GM03348 (cell line): ENCODE measurements around the gene FAH.
A peak's percentile ranks its signal among the peaks of the same experiment; 100 is the strongest.
"Not testable (repeated sequence)": the region's sequence is repeated elsewhere in the genome, so short reads cannot be mapped to it uniquely, and the experiment has no call there.

ENCODE experiments used
- DNase-seq: peaks from one replicate; pipeline ENCODE4 v3.0.0; 2012; ENCODE audit warnings: low spot score

FAH gene

DNA sequence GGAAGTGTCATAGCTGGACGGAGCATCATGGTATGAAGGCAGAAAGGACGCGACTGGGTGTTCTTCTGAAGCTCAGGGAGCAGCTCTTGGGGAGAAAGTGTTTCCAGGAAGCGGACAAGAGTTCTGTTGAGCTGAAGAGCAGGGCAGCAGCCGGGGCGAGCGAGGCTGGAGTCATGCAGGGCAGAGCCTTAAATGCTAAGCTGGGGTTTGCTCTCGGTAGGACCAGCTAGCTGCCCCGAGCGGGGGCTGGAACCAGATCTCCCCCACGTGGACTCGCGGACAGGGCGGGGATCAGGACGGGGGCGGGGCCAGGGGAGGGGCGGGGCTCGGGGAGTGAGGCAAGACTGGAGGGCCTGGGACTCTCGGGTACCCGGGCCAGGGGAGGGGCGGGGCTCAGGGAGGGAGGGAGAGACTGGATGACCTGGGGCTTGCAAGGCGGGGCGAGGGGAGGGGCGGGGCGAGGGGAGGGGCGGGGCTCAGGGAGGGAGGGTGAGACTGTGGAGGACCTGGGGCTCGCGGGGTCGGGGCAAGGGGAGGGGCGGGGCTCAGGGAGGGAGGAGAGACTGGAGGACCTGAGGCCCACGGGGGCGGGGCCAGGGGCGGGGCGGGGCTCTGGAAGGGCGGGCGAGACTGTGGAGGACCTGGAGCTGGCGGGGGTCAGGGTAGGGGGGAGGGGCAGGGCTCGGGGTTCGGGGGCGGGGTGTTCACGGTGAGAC lies 461 bp upstream of the FAH start:
- DNase-seq = peak; percentile 99

DNA sequence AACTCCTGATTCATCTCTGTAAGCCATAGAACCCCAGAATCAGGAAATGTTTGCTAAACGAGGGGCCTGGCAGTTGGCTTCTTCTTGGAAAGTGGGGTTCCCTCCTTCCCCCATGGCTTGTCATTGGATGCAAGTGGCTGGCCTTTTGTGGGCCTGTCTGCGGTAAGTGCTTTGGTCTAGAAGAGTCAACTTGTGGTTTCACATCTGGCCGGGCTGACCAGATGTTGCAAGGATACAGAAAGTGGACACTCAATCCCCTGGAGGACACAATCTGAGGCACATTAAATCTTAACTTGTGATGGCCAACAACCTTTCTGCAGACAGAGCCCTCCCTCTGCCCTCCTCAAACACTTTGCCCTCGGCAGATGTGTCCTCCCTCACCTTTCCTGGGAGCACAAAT lies 1.1 kb downstream of the FAH start:
- DNase-seq = no peak

DNA sequence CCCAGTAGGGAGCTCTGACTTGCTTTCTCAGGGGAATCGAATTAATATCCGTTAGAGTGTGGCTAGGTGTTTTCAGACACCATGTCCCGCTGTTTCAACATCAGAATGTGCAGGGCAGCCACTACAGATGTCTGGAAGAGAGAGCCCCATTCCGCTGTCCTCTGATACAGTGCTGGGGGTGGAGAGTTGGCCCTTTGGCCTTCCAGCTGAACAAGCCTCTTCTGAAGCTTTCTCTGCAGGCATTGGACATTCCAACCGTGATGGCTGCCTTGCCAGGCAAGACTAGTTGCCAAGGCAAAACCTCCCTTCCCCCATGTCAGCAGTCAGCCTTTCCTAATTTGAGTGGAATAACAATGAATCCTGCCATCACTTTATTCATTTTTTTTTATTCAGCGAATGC lies 1.5 kb downstream of the FAH start:
- DNase-seq = no peak

DNA sequence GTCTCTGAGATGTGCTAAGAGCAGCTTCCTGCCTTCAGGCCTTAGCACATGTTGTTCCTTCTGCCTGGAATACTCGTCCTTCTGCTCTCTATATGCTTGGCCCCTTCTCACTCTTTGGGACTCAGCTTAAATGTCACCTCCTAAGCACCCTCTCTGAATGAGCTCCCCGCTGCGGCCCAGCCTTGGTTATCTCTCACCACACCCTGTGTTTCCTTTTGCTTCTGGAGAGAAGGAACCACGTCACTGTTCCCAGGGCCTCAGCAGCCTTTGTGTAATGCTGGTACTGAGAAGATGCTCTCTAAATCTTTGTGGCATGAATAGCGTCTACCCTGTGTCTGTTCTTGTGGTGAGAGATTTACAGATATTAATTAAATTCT lies 2.2 kb downstream of the FAH start:
- DNase-seq = no peak

DNA sequence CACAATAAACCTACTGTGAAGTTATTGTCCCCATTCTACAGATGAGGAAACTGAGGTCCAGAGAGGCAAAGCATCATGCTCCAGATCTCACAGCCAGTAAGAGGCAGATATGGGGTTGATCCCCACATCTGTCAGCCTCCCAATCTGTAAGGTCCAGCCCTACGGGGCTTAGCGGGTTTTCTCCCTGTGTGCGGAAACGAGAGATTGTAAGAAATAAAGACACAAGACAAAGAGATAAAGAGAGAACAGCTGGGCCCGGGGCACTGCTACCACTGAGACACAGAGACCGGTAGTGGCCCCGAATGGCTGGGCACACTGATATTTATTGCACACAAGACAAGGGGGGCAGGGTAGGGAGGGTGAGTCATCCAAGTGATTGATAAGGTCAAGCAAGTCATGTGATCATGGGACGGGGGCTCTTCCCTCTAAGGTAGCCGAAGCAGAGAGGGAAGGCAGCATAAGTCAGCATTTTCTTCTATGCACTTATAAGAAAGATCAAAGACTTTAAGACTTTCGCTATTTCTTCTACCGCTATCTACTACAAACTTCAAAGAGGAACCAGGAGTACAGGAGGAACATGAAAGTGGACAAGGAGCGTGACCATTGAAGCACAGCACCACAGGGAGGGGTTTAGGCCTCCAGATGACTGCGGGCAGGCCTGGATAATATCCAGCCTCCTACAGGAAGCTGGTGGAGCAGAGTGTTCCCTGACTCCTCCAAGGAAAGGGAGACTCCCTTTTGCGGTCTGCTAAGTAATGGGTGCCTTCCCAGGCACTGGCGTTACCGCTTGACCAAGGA lies 2.8 kb downstream of the FAH start:
- DNase-seq = not testable (repeated sequence)

DNA sequence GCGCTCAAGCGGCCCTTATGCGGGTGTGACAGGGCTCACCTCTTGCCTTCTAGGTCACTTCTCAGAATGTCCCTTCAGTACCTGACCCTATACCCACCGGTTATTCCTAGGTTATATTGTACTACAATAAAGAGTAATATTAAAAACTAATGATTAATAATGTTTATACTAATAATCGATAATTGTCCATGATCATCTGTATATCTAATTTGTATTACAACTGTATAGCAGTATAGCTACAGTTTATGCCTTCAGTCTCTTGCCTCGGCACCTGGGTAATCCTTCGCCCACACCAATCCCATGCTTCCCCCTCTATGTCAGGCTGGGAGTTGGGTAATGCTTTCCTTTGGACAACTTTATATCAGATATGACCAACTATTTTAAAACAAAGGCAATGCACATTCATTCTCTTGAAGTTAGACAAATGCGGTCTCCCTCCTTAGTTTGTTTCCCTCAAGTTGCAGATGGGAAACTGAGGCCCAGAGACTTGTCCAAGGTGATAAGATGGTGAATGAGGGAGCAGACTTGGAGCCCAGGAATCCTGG lies 3.4 kb downstream of the FAH start:
- DNase-seq = no peak

DNA sequence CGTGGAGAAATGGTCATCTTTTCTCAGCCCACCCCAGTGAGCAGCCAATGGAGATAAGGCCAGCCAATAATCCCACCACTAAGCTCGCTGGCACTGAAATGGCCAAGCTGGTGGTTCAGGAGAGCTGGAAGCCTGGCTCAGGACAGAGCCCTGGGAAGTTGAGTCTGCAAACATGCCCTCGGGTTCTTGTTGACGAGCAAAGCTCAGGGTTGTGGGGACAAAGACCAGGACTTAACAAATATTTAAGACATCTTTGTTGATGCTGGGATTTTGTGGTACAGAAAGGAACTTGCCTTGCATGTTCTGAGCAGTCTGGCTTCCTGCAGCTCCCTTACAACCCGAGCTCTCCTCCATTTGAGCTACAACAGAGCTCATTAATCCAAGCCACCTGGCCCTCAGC lies 4.4 kb downstream of the FAH start:
- DNase-seq = no peak

DNA sequence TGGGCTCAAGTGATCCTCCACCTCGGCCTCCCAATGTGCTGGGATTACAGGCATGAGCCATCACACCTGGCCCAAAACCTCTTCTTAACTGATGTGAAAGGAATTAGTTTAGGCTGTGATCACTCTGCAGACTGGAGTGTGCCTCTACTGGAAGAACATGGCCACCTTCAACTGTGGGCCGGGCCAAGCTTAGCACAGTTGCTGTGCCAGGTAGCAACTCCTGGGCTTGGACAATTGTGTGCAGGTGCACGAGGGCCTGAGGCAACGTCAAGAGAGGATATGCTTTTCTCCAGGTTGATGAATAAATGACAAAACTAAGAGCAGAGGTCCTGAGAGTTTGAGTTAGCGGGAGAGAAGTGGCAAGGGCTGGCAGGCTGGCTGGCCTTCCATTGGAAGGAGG lies 6.5 kb downstream of the FAH start:
- no peak for DNase-seq

DNA sequence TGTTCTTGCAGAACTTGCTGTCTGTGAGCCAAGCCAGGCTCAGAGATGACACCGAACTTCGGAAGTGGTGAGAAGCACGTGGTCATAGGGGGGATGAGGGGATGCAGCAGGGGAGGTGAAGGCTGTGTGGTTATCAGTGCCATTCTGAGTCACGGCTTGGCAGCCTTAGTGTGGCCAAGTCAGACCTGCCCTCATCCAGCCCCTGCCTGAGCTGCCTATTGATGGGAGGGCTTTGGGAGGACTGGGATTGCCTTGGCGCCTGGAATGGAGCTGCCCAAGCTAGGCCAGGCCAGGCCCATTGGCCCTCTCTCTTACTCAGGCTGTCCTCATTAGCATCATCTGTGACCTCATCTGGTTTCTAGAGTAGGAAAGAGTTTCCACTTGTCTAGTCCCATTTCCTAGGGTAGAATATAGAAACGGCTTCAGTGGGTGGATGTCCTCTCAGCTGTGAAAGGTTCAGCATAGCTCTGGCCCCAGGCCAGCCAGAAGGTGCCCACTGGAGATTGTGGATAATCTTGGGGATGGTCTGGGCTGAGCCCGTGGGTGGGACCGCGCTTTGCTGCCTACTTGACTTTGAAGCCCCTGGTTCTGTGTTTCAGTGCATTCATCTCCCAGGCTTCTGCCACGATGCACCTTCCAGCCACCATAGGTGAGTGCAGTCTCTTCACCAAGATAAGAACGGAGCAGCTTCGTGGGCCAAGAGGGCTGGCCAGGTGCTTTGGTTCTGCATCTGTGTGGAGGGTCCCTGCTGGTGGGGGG lies 7.2 kb downstream of the FAH start:
- DNase-seq = no peak

DNA sequence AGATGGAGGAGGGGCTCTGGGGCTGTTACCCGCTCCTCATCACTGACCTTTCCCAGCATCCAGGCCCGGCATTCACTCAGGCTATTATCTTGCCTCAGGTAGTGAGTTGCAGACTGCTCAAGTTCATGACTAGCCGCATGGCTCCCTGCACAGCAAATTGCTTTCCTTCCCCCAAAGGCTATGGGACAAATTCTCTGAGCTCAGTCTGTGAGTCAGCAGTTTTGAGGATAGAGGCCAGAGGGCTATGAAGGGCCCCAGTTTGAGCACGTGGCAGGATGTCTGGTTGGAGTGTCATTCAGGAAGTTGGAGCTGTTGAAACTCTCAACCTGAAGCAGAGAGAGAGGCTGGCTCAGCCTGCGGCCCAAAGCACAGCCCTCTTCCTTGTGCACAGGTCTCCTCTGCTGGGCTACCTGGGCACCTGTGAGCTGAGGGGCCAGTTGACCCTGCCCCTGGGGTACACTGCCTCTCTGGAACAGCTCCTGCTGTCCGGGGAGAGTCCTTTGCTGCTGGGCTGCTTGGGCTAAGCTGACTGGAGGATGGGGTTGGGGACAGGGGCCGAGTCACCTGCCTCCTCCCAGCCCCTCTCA lies 7.9 kb downstream of the FAH start:
- DNase-seq = peak; percentile 85

DNA sequence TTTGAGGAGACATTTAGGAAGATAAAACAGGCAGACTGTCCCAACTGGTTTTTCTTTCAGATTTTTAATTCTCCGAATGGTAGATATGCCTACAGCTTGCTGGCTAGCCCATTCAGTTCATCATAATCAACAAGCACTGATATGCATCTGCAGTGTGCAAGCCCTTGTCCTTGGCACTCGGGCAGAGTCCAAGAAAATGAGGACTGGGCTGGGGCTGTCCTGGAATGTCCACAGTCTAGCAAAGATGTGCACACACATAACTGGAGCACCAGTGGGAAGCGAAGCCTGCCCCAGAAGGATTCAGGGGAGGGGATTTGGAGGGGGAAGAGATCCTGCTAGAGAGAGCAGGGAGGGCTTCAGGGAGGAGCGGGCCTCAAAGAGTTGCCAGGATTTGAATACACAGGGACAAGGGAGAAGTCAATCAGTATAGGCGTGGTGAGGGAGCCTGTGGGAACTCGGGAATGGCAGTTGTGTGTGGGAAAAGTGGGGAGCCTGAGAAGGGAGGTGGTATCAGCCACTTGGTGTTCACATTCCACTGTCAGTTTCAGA lies 8.7 kb downstream of the FAH start:
- no peak for DNase-seq

DNA sequence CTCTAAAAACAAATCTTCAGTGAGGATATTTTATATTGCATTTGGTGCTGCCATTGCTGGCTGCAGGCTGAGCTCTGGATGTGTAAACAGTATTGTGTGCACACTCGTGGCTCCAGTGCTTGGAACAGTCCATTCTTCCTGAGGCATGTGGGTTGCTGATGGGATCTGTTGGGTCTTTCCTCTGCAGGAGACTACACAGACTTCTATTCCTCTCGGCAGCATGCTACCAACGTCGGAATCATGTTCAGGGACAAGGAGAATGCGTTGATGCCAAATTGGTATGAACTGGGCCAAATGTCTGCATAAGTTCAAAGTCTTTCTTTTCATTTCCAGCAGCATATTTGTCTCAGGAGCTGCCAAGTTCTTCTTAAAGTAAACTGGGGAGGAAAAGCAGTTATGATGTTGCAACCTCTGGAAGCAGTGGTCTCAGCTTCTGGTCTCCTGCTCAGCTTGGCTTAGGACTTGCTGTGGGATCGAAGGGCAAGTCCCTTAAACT lies 9.3 kb downstream of the FAH start:
- DNase-seq = no peak

DNA sequence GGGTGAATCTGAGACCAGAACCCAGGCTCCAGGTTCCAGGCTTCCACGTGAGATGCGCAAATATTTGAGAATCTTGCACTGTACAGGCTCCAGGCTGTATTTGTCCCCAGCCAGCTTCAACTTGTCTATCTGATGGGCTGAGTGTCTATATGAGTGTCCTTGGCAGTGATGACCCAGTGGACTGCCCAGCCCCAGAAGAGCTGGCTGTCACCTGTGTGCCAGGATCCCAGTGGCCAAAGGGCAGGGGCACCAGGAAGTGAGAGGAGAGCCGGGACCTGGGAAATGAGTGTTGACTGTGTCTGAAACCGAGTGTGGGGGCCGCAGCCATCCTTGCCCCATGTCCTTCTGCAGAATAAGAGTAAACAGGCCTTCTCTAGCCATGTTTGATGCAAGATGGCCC lies 10.4 kb downstream of the FAH start:
- no peak for DNase-seq

DNA sequence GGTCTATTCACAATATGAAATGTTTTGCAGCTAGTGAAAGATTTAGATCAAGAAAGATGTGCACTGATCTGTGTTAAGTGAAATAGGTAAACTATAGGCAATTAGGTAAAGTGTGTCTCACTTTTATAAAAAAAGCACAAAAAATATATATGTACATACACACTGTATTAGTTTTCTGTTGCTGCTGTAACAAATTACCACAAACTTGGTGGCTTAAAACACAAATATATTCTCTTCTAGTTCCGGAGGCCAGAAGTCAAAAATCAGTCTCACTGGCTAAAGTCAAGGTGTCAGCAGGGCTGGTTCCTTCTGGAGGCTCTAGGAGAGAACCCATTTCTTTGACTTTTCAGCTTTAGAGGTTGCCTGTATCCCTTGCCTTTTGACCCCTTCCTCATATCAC lies 11.1 kb downstream of the FAH start:
- DNase-seq = no peak

DNA sequence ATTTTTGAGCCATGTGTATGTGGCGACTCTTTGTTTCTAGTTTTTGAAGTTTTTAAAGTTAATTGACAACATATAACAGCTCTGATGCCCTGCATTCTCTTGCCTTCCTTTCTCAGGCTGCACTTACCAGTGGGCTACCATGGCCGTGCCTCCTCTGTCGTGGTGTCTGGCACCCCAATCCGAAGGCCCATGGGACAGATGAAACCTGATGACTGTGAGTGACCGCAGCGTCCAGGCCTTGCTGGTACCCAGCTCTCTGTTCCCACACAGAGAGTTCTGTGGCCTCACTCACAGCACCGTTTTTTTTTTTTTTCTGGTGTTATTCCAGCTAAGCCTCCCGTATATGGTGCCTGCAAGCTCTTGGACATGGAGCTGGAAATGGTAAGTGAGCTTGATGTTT lies 15.1 kb downstream of the FAH start:
- no peak for DNase-seq

DNA sequence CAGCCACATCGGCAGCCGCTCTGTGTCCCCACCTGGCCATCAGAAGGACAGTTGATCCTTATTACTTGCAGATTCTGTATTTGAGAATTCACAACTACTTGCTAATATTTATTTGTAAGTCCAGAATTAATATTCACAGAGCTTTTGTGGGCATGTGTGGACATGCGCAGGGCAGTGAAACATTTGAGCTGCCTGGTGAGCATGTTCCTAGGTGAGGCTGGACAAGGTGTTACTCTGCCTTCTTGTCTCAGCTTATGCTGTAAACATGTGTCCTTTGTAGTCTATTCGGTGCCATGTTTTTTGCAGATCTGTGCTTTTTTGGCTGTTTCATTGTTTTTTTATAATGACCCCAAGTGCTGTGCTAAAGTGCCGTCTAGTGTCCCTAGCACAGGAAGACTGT lies 15.6 kb downstream of the FAH start:
- no peak for DNase-seq

DNA sequence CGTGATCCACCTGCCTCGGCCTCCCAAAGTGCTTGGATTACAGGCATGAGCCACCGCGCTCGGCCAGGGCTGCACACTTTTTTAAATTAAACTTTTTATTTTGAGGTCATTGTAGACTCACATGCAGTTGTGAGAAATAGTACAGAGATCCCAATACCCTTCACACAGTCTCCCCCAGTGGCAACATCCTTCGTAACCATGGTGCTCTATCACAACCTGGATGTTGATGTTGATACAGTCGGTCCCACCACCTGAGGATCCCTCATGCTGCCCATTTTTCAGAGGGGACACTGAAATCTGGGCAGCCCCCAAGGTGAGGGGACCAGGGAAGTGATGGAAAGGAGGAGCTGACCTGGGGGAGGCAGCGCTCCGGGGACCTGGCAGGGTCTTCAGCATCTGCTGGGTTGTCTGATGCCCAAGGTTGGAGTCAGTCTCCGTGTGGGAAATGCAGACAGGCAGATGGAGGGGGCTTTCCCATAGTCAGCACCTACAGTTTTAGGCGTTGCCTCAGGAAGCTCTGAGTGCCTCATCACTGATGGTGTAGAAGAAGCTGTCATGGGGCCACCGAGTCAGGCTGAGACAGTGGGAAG lies 17.1 kb downstream of the FAH start:
- DNase-seq = no peak

DNA sequence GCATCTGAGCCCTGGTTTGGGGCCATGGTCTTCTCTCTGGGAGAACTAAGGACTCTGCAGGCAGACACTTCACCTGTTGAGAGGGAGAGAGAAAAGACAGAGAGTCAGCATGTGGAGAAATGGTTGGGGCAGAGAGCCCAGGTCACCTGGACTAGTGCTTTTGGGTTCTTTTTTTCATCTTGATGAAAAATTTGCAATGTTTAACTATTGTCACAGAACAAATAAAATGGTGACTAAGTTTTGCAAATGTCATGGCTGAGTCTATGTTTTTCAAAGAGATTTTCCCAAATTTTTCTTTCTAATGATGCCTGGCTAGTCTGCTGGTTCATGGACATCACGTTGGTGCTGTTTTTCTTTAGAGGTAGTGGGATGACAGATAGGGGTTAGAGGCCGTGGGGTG lies 17.8 kb downstream of the FAH start:
- DNase-seq = no peak

DNA sequence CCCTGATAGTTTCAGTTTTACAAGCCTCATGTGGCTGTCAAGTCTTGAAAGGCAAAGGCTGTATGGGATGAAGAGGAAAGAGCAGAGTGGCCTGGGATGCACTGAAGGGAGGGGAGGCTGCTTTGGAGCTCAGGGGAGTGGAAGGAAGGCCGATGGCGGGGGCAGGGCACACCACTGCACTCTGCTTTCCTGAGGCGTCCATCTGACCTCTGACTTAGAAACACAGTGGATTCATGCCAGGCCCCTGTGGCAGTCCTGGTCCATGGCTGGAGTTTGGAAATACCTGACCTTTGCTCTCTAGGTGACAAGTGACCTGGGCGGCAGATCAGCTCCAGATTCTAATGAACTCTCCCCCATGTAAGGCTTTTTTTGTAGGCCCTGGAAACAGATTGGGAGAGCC lies 19.0 kb downstream of the FAH start:
- no peak for DNase-seq

DNA sequence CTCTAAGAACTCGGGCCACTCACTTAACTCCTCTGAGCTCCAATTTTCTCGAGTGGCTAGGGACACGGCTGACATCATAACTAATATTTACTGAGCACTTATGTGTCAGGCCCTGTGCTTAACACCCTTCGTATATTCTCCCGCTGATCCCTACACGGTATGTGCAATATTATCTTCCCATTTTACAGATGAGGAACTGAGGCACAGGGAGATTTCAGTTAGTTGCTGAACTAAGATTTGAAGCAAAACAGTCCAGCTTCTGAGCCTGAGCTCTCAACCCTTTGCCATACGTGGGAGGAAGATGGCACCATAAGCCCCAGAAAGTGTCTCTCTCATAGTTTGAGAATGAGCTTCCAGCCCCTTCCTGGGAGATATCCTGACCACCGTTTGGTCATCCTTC lies 19.6 kb downstream of the FAH start:
- DNase-seq = no peak

DNA sequence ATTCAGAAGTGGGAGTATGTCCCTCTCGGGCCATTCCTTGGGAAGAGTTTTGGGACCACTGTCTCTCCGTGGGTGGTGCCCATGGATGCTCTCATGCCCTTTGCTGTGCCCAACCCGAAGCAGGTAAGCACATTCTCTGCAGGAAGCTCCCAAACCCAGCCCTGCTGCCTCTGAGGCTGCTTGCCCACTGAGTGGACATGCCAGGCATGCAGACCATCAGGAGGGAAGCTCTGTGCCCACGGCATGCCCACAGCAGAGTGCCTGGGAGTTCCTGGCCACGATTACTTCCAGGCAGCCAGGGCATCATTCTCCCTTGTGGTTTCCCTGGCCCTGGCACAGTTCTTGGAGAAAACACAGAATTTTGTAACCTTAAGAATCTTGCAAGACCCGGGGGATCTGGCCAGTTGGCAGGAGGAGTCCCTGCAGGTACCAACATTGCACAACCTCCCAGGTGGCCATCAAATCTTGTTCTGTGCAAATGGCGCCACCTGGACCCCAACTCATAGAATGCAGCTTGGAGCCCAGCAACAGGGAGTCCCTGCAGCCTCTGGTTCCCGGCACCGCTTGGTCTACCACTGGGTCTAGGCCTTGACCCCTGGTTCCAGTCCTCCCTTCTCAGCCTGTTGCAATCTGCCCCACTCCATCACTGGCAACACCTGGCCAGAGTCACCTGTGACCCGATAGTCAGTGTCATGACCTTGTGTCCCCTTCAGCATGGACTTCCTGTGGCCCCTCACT lies 20.4 kb downstream of the FAH start:
- DNase-seq = peak; percentile 62
